Tongue (tissue), 2 donors: Measurements from ENCODE around the gene DPP9. TPM values are rescaled to one million over a fixed set of nuclear protein-coding genes. Genes with fewer than 3 reads are reported as not detected.
"Not testable (repeated sequence)": the region's sequence is repeated elsewhere in the genome, so short reads cannot be mapped to it uniquely, and the experiment has no call there.

ENCODE experiments used
- DNase-seq: peaks from one replicate; pipeline ENCODE4 v3.0.0-alpha.2; 2015
- total RNA-seq: library from RNA; depleted of rRNA; stranded (reverse); fragments of >200 nt; gene quantifications from one replicate; pipeline ENCODE4 v1.2.3, GENCODE V29; 2014

The DPP9 gene
- total RNA-seq, 1 donor from 2014 or later = 26.4 TPM

- no peak for DNase-seq
Observed at GRCh38 chr19:4738734-4739133, 15.1 kb upstream of the DPP9 start.

- DNase-seq = no peak
Observed at GRCh38 chr19:4737955-4738600, 14.4 kb upstream of the DPP9 start.

- no peak for DNase-seq
Observed at GRCh38 chr19:4733755-4734345, 10.2 kb upstream of the DPP9 start.

GRCh38 chr19:4732680-4733114, 9.1 kb upstream of the DPP9 start:
- peak; percentile 79 for DNase-seq

GRCh38 chr19:4730740-4731171, 7.1 kb upstream of the DPP9 start:
- no peak for DNase-seq

- DNase-seq = no peak
Observed at GRCh38 chr19:4728871-4729270, 5.2 kb upstream of the DPP9 start.

GRCh38 chr19:4722671-4723594, 709 bp downstream of the DPP9 start:
- peak; percentile 23 for DNase-seq

- no peak for DNase-seq
Observed at GRCh38 chr19:4721196-4721595, 2.4 kb downstream of the DPP9 start.

- DNase-seq = no peak
Observed at GRCh38 chr19:4720037-4720700, 3.5 kb downstream of the DPP9 start.

- no peak for DNase-seq
Observed at GRCh38 chr19:4719499-4719866, 4.2 kb downstream of the DPP9 start.

GRCh38 chr19:4717966-4718701, 5.5 kb downstream of the DPP9 start:
- DNase-seq = no peak

GRCh38 chr19:4717191-4717965, 6.3 kb downstream of the DPP9 start:
- DNase-seq = no peak

GRCh38 chr19:4715529-4716221, 8.0 kb downstream of the DPP9 start:
- DNase-seq = no peak

GRCh38 chr19:4715178-4715528, 8.5 kb downstream of the DPP9 start:
- DNase-seq = not testable (repeated sequence)

- DNase-seq = no peak
Observed at GRCh38 chr19:4714016-4714415, 9.6 kb downstream of the DPP9 start.

- no peak for DNase-seq
Observed at GRCh38 chr19:4713384-4713951, 10.2 kb downstream of the DPP9 start.

- no peak for DNase-seq
Observed at GRCh38 chr19:4712771-4713170, 10.9 kb downstream of the DPP9 start.

- no peak for DNase-seq
Observed at GRCh38 chr19:4711211-4711610, 12.4 kb downstream of the DPP9 start.

- DNase-seq = no peak
Observed at GRCh38 chr19:4710281-4710600, 13.4 kb downstream of the DPP9 start.
